SK-N-SH (cell line): Measurements from ENCODE around the gene ZDHHC8.

Source experiments
- EP300 ChIP-seq, 2 experiments: IDR thresholded peaks; 2 replicates each; pipeline versions ENCODE4 v1.4.0 to v1.6.1; 2012; ENCODE audit warnings: borderline replicate concordance in 1 of 2, low read depth in 1 of 2, low read length in 1 of 2
- EZH2phosphoT487 ChIP-seq: fragments of 200-600 bp; sonication (generic); IDR thresholded peaks from 2 replicates; pipeline ENCODE4 v1.6.1; 2017; ENCODE audit warnings: low read depth, mixed run types, mild to moderate bottlenecking, antibody characterized with exemption, moderate library complexity, borderline replicate concordance
- FOXJ3 ChIP-seq: sonication (generic); formaldehyde crosslinking; IDR thresholded peaks from 2 replicates; pipeline ENCODE4 v1.5.1; 2020; ENCODE audit warnings: mild to moderate bottlenecking, missing genetic modification reagents
- GABPA ChIP-seq: IDR thresholded peaks from 2 replicates; pipeline ENCODE4 v1.4.0; 2012; ENCODE audit warnings: low read depth, mild to moderate bottlenecking
- NRF1 ChIP-seq: IDR thresholded peaks from 2 replicates; pipeline ENCODE4 v1.6.1; 2012; ENCODE audit warnings: low read depth, mild to moderate bottlenecking, low read length
- RAD21 ChIP-seq: IDR thresholded peaks from 2 replicates; pipeline ENCODE4 v1.6.1; 2012; ENCODE audit warnings: mild to moderate bottlenecking, low read length
- YY1 ChIP-seq: IDR thresholded peaks from 2 replicates; pipeline ENCODE4 v1.4.0; 2012; ENCODE audit warnings: low read depth, mild to moderate bottlenecking
- TF ChIP-seq, protein P1 (sequence below): fragments of 200-600 bp; sonication (generic); IDR thresholded peaks from 2 replicates; pipeline ENCODE4 v1.6.1; 2017; ENCODE audit warnings: antibody characterized with exemption, mild to moderate bottlenecking, moderate library complexity

DNA sequence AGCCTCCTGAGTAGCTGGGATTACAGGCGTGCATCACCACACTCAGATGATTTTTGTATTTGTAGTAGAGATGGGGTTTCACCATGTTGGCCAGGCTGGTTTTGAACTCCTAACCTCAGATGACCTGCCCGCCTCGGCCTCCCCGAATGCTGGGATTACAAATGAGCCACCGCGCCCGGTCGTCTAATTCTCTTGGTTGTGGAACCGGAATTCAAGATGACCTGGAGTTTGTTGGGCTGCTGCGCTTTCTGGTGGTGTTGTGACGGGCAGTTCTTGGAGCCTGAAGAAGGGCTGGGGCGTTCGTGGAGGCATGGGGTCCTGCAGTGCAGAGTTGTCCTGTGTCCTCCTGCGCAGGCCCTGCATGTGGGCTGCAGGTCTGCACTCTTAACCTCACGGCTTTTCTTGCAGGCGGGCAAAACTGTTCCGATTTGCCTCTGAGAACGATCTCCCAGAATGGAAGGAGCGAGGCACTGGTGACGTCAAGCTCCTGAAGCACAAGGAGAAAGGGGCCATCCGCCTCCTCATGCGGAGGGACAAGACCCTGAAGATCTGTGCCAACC is 9.7 kb upstream of the ZDHHC8 start:
- TF ChIP-seq YY1 (no peak), GABPA (no peak), EP300 (IDR thresholded peaks at IDR 0.05; ENCODE audit: borderline replicate concordance in 1 of 2, low read depth in 1 of 2, low read length in 1 of 2) (no peak), NRF1 (no peak), RAD21 (no peak), EZH2phosphoT487 (no peak), FOXJ3 (no peak)
- TF ChIP-seq, protein P1, sequence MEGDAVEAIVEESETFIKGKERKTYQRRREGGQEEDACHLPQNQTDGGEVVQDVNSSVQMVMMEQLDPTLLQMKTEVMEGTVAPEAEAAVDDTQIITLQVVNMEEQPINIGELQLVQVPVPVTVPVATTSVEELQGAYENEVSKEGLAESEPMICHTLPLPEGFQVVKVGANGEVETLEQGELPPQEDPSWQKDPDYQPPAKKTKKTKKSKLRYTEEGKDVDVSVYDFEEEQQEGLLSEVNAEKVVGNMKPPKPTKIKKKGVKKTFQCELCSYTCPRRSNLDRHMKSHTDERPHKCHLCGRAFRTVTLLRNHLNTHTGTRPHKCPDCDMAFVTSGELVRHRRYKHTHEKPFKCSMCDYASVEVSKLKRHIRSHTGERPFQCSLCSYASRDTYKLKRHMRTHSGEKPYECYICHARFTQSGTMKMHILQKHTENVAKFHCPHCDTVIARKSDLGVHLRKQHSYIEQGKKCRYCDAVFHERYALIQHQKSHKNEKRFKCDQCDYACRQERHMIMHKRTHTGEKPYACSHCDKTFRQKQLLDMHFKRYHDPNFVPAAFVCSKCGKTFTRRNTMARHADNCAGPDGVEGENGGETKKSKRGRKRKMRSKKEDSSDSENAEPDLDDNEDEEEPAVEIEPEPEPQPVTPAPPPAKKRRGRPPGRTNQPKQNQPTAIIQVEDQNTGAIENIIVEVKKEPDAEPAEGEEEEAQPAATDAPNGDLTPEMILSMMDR, result no peak
